Lung microvascular endothelial cell (primary cell): Measurements from ENCODE around the gene EML4. TPM values are rescaled to one million over a fixed set of nuclear protein-coding genes. Genes with fewer than 3 reads are reported as not detected.
A peak's percentile ranks its signal among the peaks of the same experiment; 100 is the strongest.
"Not testable (repeated sequence)": the region's sequence is repeated elsewhere in the genome, so short reads cannot be mapped to it uniquely, and the experiment has no call there.

Experiments
- DNase-seq, 2 donors: peaks; one replicate each; pipeline versions ENCODE4 v3.0.0 to v3.0.0-alpha.2; 2010; ENCODE audit warnings: low read depth in 2 of 2
- total RNA-seq: library from RNA; depleted of rRNA; stranded (reverse); fragments of >200 nt; gene quantifications from 2 replicates; pipeline ENCODE4 v1.2.1, GENCODE V29; 2014

EML4 gene
- total RNA-seq, 1 donor from 2014 or later, result 12.5 TPM

- peak in 1 of 2 donors; percentile 3 for DNase-seq
Observed at GRCh38 chr2:42171396-42171980, 2.3 kb downstream of the EML4 start.

- DNase-seq, result no peak
Observed at GRCh38 chr2:42172020-42172419, 2.9 kb downstream of the EML4 start.

GRCh38 chr2:42172566-42172965 lies 3.4 kb downstream of the EML4 start:
- DNase-seq, result no peak

GRCh38 chr2:42173467-42173866 lies 4.3 kb downstream of the EML4 start:
- DNase-seq, result not testable (repeated sequence)

GRCh38 chr2:42176992-42177738 lies 8.0 kb downstream of the EML4 start:
- DNase-seq, result no peak

GRCh38 chr2:42178335-42178734 lies 9.2 kb downstream of the EML4 start:
- peak in 1 of 2 donors; percentile 24 for DNase-seq

- DNase-seq, result peak in 1 of 2 donors; percentile 17
Observed at GRCh38 chr2:42180300-42180699, 11.1 kb downstream of the EML4 start.

- DNase-seq, result no peak
Observed at GRCh38 chr2:42182654-42183308, 13.6 kb downstream of the EML4 start.

- DNase-seq, result no peak
Observed at GRCh38 chr2:42183775-42184174, 14.6 kb downstream of the EML4 start.

- DNase-seq, result no peak
Observed at GRCh38 chr2:42184346-42184745, 15.2 kb downstream of the EML4 start.

- DNase-seq, result no peak
Observed at GRCh38 chr2:42185220-42185921, 16.2 kb downstream of the EML4 start.

GRCh38 chr2:42186366-42186765 lies 17.2 kb downstream of the EML4 start:
- DNase-seq, result no peak

- DNase-seq, result no peak
Observed at GRCh38 chr2:42186945-42187632, 17.9 kb downstream of the EML4 start.

GRCh38 chr2:42187886-42188285 lies 18.7 kb downstream of the EML4 start:
- no peak for DNase-seq

- no peak for DNase-seq
Observed at GRCh38 chr2:42189235-42189566, 20.0 kb downstream of the EML4 start.

- no peak for DNase-seq
Observed at GRCh38 chr2:42190191-42190590, 21.0 kb downstream of the EML4 start.

- no peak for DNase-seq
Observed at GRCh38 chr2:42191285-42192009, 22.3 kb downstream of the EML4 start.

- DNase-seq, result no peak
Observed at GRCh38 chr2:42192010-42192373, 22.8 kb downstream of the EML4 start.

- DNase-seq, result no peak
Observed at GRCh38 chr2:42192652-42193566, 23.8 kb downstream of the EML4 start.

- no peak for DNase-seq
Observed at GRCh38 chr2:42193722-42194187, 24.6 kb downstream of the EML4 start.
